Liver (tissue), 3 donors: ENCODE measurements around the gene PTGER2.

Source experiments
- EGR1 ChIP-seq, 2 donors: IDR thresholded peaks; 2 replicates each; pipeline ENCODE4 v1.6.1; 2016 to 2018; ENCODE audit warnings: antibody characterized with exemption in 2 of 2, low read depth in 2 of 2
- RAD21 ChIP-seq, 2 donors: IDR thresholded peaks; 2 replicates each; pipeline ENCODE4 v1.6.1; 2016; ENCODE audit warnings: antibody characterized with exemption in 2 of 2, mild to moderate bottlenecking in 2 of 2
- SP1 ChIP-seq: IDR thresholded peaks from 2 replicates; pipeline ENCODE4 v1.6.1; 2018; ENCODE audit warnings: antibody characterized with exemption, mild to moderate bottlenecking
- TF ChIP-seq, protein P1 (sequence below): fragments of 150-350 bp; IDR thresholded peaks from 2 replicates; pipeline ENCODE4 v1.5.1; 2017; ENCODE audit warnings: improper control_type of control experiment, low read depth, low read length; ENCODE audit not compliant: missing input control
- TF ChIP-seq, protein P2 (sequence below): IDR thresholded peaks from 2 replicates; pipeline ENCODE4 v1.6.1; 2016; ENCODE audit warnings: antibody characterized with exemption
- TF ChIP-seq, protein P3 (sequence below): IDR thresholded peaks from 2 replicates; pipeline ENCODE4 v1.6.1; 2016; ENCODE audit warnings: antibody characterized with exemption
- donor health status: healthy.
- donor health status: healthy.

DNA sequence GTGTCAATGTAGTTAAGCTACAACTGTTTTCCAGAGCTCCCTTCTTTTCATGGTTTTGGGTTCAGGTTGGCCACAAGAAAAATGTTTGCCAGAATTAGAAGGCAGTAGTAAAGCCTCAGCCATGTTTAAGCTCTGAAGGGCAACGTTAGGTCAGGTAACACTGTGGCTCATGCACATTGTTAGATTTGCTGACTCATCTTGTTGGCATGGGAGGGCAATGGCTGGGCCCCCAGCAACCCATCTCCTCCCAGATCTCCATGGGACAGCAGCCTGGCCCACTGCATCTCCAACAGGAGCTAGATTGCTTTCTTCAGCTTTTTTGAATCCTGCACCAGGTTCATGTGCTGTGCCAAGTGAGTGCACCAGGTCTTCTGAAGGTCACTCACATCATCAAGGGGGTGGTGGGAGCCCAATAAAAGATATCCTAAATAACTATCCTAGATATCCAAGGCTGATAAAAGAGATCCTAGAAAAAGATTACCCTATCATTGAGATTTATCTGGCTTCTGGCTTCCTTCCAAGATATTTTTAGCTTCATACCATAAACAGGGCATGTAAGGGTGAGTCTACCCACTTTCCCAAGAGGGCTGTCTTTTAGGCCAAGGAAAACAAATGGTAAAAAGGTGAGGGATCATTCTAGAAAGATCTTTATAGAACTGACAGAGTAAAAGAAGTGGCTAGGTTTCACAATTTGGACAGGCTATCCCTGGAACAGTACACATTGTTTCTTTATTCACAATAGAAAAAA is 28.9 kb downstream of the PTGER2 start:
- TF ChIP-seq, protein P1, sequence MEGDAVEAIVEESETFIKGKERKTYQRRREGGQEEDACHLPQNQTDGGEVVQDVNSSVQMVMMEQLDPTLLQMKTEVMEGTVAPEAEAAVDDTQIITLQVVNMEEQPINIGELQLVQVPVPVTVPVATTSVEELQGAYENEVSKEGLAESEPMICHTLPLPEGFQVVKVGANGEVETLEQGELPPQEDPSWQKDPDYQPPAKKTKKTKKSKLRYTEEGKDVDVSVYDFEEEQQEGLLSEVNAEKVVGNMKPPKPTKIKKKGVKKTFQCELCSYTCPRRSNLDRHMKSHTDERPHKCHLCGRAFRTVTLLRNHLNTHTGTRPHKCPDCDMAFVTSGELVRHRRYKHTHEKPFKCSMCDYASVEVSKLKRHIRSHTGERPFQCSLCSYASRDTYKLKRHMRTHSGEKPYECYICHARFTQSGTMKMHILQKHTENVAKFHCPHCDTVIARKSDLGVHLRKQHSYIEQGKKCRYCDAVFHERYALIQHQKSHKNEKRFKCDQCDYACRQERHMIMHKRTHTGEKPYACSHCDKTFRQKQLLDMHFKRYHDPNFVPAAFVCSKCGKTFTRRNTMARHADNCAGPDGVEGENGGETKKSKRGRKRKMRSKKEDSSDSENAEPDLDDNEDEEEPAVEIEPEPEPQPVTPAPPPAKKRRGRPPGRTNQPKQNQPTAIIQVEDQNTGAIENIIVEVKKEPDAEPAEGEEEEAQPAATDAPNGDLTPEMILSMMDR, result no peak
- TF ChIP-seq RAD21 (IDR thresholded peaks at IDR 0.05) (no peak), EGR1 (IDR thresholded peaks at IDR 0.05; ENCODE audit: low read depth in 2 of 2) (no peak), SP1 (no peak)
- TF ChIP-seq, protein P2, sequence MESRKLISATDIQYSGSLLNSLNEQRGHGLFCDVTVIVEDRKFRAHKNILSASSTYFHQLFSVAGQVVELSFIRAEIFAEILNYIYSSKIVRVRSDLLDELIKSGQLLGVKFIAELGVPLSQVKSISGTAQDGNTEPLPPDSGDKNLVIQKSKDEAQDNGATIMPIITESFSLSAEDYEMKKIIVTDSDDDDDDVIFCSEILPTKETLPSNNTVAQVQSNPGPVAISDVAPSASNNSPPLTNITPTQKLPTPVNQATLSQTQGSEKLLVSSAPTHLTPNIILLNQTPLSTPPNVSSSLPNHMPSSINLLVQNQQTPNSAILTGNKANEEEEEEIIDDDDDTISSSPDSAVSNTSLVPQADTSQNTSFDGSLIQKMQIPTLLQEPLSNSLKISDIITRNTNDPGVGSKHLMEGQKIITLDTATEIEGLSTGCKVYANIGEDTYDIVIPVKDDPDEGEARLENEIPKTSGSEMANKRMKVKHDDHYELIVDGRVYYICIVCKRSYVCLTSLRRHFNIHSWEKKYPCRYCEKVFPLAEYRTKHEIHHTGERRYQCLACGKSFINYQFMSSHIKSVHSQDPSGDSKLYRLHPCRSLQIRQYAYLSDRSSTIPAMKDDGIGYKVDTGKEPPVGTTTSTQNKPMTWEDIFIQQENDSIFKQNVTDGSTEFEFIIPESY, result no peak
- TF ChIP-seq, protein P3, sequence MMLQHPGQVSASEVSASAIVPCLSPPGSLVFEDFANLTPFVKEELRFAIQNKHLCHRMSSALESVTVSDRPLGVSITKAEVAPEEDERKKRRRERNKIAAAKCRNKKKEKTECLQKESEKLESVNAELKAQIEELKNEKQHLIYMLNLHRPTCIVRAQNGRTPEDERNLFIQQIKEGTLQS, result no peak
